HEK293 (cell line): Measurements from ENCODE around the gene ZFP42.

Source experiments
- CTCF ChIA-PET: fragments of 350-600 bp; formaldehyde crosslinking; extraction: SDS; loops from one replicate; lab custom pipeline; 2021; ENCODE audit warnings: antibody characterized with exemption; lab: Yijun Ruan, JAX
- POLR2A ChIA-PET: fragments of 300-600 bp; formaldehyde crosslinking; extraction: SDS; loops from one replicate; lab custom pipeline; 2020; ENCODE audit warnings: antibody characterized with exemption, inconsistent platforms; lab: Yijun Ruan, JAX
- H3K27ac ChIP-seq: fragments of 200-500 bp; sonication (Bioruptor generic); 2 replicates; pipeline ENCODE4 v1.5.1; 2014; ENCODE audit warnings: low read depth, low read length, control low read depth, inconsistent platforms; ENCODE audit errors: extremely low read depth
- H3K36me3 ChIP-seq, 2 experiments: fragments of 200-500 bp in 1 of 2; sonication (Bioruptor generic) in 1 of 2; 1 replicate in 1 of 2; 2 replicates in 1 of 2; pipeline ENCODE4 v1.5.1; 2014 to 2017; ENCODE audit warnings: inconsistent platforms in 2 of 2, low read length in 2 of 2; ENCODE audit not compliant: control insufficient read depth in 2 of 2, insufficient read depth in 1 of 2
- H3K4me1 ChIP-seq: fragments of 200-500 bp; sonication (Bioruptor generic); 2 replicates; pipeline ENCODE4 v1.5.1; 2014; ENCODE audit warnings: mild to moderate bottlenecking, low read length, inconsistent platforms; ENCODE audit not compliant: control insufficient read depth, insufficient read depth
- H3K4me3 ChIP-seq: 2 replicates; pipeline ENCODE4 v1.5.1; 2011; ENCODE audit warnings: low read depth, mild to moderate bottlenecking, control low read depth, low read length, moderate library complexity
- H3K9me3 ChIP-seq: fragments of 200-500 bp; sonication (Bioruptor generic); 2 replicates; pipeline ENCODE4 v1.5.1; 2014; ENCODE audit warnings: low read depth, low read length, inconsistent platforms; ENCODE audit not compliant: control insufficient read depth, insufficient read depth
- BCL6B ChIP-seq: fragments of 450-650 bp; formaldehyde crosslinking; IDR thresholded peaks from 2 replicates; pipeline ENCODE4 v1.5.1; 2017; ENCODE audit warnings: missing biosample characterization, missing genetic modification characterization
- HOXA7 ChIP-seq: sonication (generic); formaldehyde crosslinking; IDR thresholded peaks from 2 replicates; pipeline ENCODE4 v1.8.1; 2022; ENCODE audit warnings: missing genetic modification reagents, borderline replicate concordance
- MEIS1 ChIP-seq: sonication (generic); formaldehyde crosslinking; IDR thresholded peaks from 2 replicates; pipeline ENCODE4 v1.8.1; 2022; ENCODE audit warnings: missing genetic modification reagents, mild to moderate bottlenecking, borderline replicate concordance
- YY2 ChIP-seq: fragments of 450-650 bp; formaldehyde crosslinking; IDR thresholded peaks from 2 replicates; pipeline ENCODE4 v1.5.1; 2016; ENCODE audit warnings: missing biosample characterization, missing genetic modification characterization
- ZBTB7A ChIP-seq: fragments of 450-650 bp; formaldehyde crosslinking; IDR thresholded peaks from 2 replicates; pipeline ENCODE4 v1.5.1; 2016; ENCODE audit warnings: low read depth, missing biosample characterization, missing genetic modification characterization
- ZNF146 ChIP-seq: fragments of 450-650 bp; formaldehyde crosslinking; IDR thresholded peaks from 2 replicates; pipeline ENCODE4 v1.5.1; 2016; ENCODE audit warnings: missing biosample characterization, missing genetic modification characterization
- ZNF221 ChIP-seq: fragments of 450-650 bp; formaldehyde crosslinking; IDR thresholded peaks from 2 replicates; pipeline ENCODE4 v1.5.1; 2017; ENCODE audit warnings: missing biosample characterization, missing genetic modification characterization, borderline replicate concordance
- ZNF292 ChIP-seq: fragments of 450-650 bp; formaldehyde crosslinking; IDR thresholded peaks from 2 replicates; pipeline ENCODE4 v1.5.1; 2016; ENCODE audit warnings: low read depth, missing biosample characterization, missing genetic modification characterization, borderline replicate concordance
- ZNF302 ChIP-seq: fragments of 450-650 bp; formaldehyde crosslinking; IDR thresholded peaks from 2 replicates; pipeline ENCODE4 v1.5.1; 2016; ENCODE audit warnings: missing biosample characterization, missing genetic modification characterization, low read depth
- ZNF350 ChIP-seq: fragments of 450-650 bp; formaldehyde crosslinking; IDR thresholded peaks from 2 replicates; pipeline ENCODE4 v1.5.0; 2017; ENCODE audit warnings: missing biosample characterization, mild to moderate bottlenecking, missing genetic modification characterization
- ZNF529 ChIP-seq: fragments of 450-650 bp; formaldehyde crosslinking; IDR thresholded peaks from 2 replicates; pipeline ENCODE4 v1.5.1; 2017; ENCODE audit warnings: missing genetic modification characterization, missing biosample characterization; ENCODE audit not compliant: insufficient replicate concordance
- ZNF623 ChIP-seq: fragments of 450-650 bp; formaldehyde crosslinking; IDR thresholded peaks from 2 replicates; pipeline ENCODE4 v1.5.1; 2016; ENCODE audit warnings: missing biosample characterization, missing genetic modification characterization
- ZNF792 ChIP-seq: fragments of 450-650 bp; formaldehyde crosslinking; IDR thresholded peaks from 2 replicates; pipeline ENCODE4 v1.5.1; 2016; ENCODE audit warnings: missing biosample characterization, missing genetic modification characterization
- ZNF830 ChIP-seq: fragments of 450-650 bp; IDR thresholded peaks from 2 replicates; pipeline ENCODE4 v1.5.0; 2018; ENCODE audit warnings: missing biosample characterization, missing genetic modification characterization, low read depth, mild to moderate bottlenecking, moderate library complexity
- ZSCAN5A ChIP-seq: fragments of 450-650 bp; formaldehyde crosslinking; IDR thresholded peaks from 2 replicates; pipeline ENCODE4 v1.5.1; 2016; ENCODE audit warnings: missing biosample characterization, missing genetic modification characterization

Gene ZFP42

GRCh38 chr4:188015025-188015940, 19.7 kb downstream of the ZFP42 start:
- CTCF ChIA-PET, result no interaction called here
- Histone ChIP-seq H3K27ac (no peak overlapping the region), H3K9me3 (no peaks in the 10 kb centered on the region), H3K36me3 (no peaks in the 10 kb centered on the region), H3K4me1 (no peaks in the 10 kb centered on the region), H3K4me3 (no peak overlapping the region)
- POLR2A ChIA-PET, result no interaction called here
- no peak for TF ChIP-seq ZSCAN5A (tag by site-specific recombination)
- TF ChIP-seq ZNF529 (tag by site-specific recombination), result no peak
- TF ChIP-seq ZNF221 (tag by site-specific recombination), result no peak
- TF ChIP-seq ZBTB7A (tag by site-specific recombination), result no peak

GRCh38 chr4:188016754-188017153, 21.2 kb downstream of the ZFP42 start:
- Histone ChIP-seq H3K27ac (no peak overlapping the region), H3K4me1 (no peaks in the 10 kb centered on the region), H3K9me3 (no peaks in the 10 kb centered on the region), H3K36me3 (no peaks in the 10 kb centered on the region), H3K4me3 (no peak overlapping the region)
- ChIA-PET CTCF (no interaction called here), POLR2A (interaction anchor here (0.6 kb wide), 1 partner anchor 20 kb away, joined by 3 read pairs; no protein-coding TSS in a partner anchor)
- TF ChIP-seq ZNF830 (tag by site-specific recombination) (no peak), HOXA7 (CRISPR knock-in tag) (no peak), ZNF623 (tag by site-specific recombination) (no peak), ZNF146 (tag by site-specific recombination) (no peak), ZNF350 (tag by site-specific recombination) (no peak), ZNF302 (no peak), YY2 (tag by site-specific recombination) (no peak)

GRCh38 chr4:188018262-188018661, 22.7 kb downstream of the ZFP42 start:
- CTCF ChIA-PET, result interaction anchor here (0.6 kb wide), 1 partner anchor 24 kb away, joined by 3 read pairs; no protein-coding TSS in a partner anchor
- no peak for TF ChIP-seq MEIS1
- no peak for TF ChIP-seq ZNF292 (tag by site-specific recombination)
- no peak for TF ChIP-seq ZNF792 (tag by site-specific recombination)
- TF ChIP-seq BCL6B, result no peak
- H3K4me1 ChIP-seq, result no peaks in the 10 kb centered on the region
- no peaks in the 10 kb centered on the region for H3K36me3 ChIP-seq
- no peaks in the 10 kb centered on the region for H3K9me3 ChIP-seq
- H3K27ac ChIP-seq, result no peak overlapping the region
- POLR2A ChIA-PET, result no interaction called here
- no peak overlapping the region for H3K4me3 ChIP-seq
